Type B pancreatic cell (in vitro differentiated cells): Measurements from ENCODE around the gene PCDHGB2. TPM values are rescaled to one million over a fixed set of nuclear protein-coding genes. Genes with fewer than 3 reads are reported as not detected.
"Not testable (repeated sequence)": the region's sequence is repeated elsewhere in the genome, so short reads cannot be mapped to it uniquely, and the experiment has no call there.

Source experiments
- DNase-seq: peaks from one replicate; pipeline ENCODE4 v3.0.0; 2021; ENCODE audit warnings: mixed read lengths; ENCODE audit not compliant: unreplicated experiment; ENCODE audit errors: extremely low spot score
- H3K27ac Mint-ChIP-seq: 2 replicates; pipeline ENCODE4 v1.8.0; 2021; ENCODE audit warnings: mild to moderate bottlenecking, mixed read lengths
- H3K27me3 Mint-ChIP-seq: 2 replicates; pipeline ENCODE4 v1.8.0; 2021; ENCODE audit warnings: mixed read lengths
- H3K36me3 Mint-ChIP-seq: 2 replicates; pipeline ENCODE4 v1.8.0; 2021; ENCODE audit warnings: mixed read lengths
- H3K4me1 Mint-ChIP-seq: one replicate; pipeline ENCODE4 v1.8.0; 2021; ENCODE audit warnings: mixed read lengths; ENCODE audit not compliant: unreplicated experiment
- H3K4me3 Mint-ChIP-seq: 2 replicates; pipeline ENCODE4 v1.8.0; 2021; ENCODE audit warnings: mild to moderate bottlenecking, mixed read lengths
- H3K9me3 Mint-ChIP-seq: 2 replicates; pipeline ENCODE4 v1.8.0; 2021; ENCODE audit warnings: mixed read lengths
- CTCF ChIP-seq: fragments of 200-600 bp; sonication (generic); conservative IDR thresholded peaks from 2 replicates; pipeline ENCODE4 v1.5.0; 2021; ENCODE audit warnings: antibody characterized with exemption, mild to moderate bottlenecking
- total RNA-seq: library from RNA; stranded (reverse); gene quantifications from 2 replicates; pipeline ENCODE4 v1.2.1, GENCODE V29; 2021; ENCODE audit warnings: low replicate concordance

The PCDHGB2 gene
- total RNA-seq, 1 donor from 2014 or later: 0.94 TPM

GRCh38 chr5:141402553-141403243, 42.9 kb downstream of the PCDHGB2 start, which contains the start of gene PCDHGA9:
PCDHGA9 (plus strand) TSS chr5:141402778; CDS start chr5:141402953, 175 bp downstream.
- peak; percentile 58 for DNase-seq
- Mint-ChIP-seq H3K27me3 (no peaks in the 10 kb centered on the region), H3K4me1 (no peaks in the 10 kb centered on the region), H3K4me3 (no peak within 1 kb of the TSS), H3K27ac (no peak within 1 kb of the TSS), H3K9me3 (peaks cover 5% of the 10 kb centered on the region), H3K36me3 (peaks cover 12% of the 10 kb centered on the region)
- peak; percentile 48 for TF ChIP-seq CTCF

GRCh38 chr5:141403387-141403786, 43.6 kb downstream of the PCDHGB2 start:
- Mint-ChIP-seq H3K27ac (no peak overlapping the region), H3K9me3 (peaks cover 9% of the 10 kb centered on the region), H3K27me3 (peaks cover 2% of the 10 kb centered on the region), H3K4me3 (no peak overlapping the region), H3K36me3 (peaks cover 19% of the 10 kb centered on the region), H3K4me1 (peaks cover 3% of the 10 kb centered on the region)
- no peak for DNase-seq
- TF ChIP-seq CTCF: no peak

- peak; percentile 88 for DNase-seq
- not testable (repeated sequence) for H3K27me3 Mint-ChIP-seq
- peaks cover 36% of the 10 kb centered on the region for H3K36me3 Mint-ChIP-seq
Observed at GRCh38 chr5:141407790-141408505, 48.2 kb downstream of the PCDHGB2 start, which contains the start of gene PCDHGB6. PCDHGB6 (plus strand) TSS chr5:141408021; CDS start chr5:141408203, 182 bp downstream.

GRCh38 chr5:141409598-141410306, 50.0 kb downstream of the PCDHGB2 start:
- Mint-ChIP-seq H3K36me3 (peaks cover 50% of the 10 kb centered on the region), H3K27me3 (peaks cover 2% of the 10 kb centered on the region), H3K27ac (no peak overlapping the region), H3K9me3 (peaks cover 24% of the 10 kb centered on the region), H3K4me1 (peaks cover 15% of the 10 kb centered on the region), H3K4me3 (peak overlapping the region; percentile 97)
- no peak for TF ChIP-seq CTCF
- peak; percentile 62 for DNase-seq

More at GRCh38 chr5:141407790-141408505, 48.2 kb downstream of the PCDHGB2 start, which contains the start of gene PCDHGB6:
- Mint-ChIP-seq H3K9me3 (peaks cover 14% of the 10 kb centered on the region), H3K4me1 (peaks cover 11% of the 10 kb centered on the region), H3K27ac (peak within 1 kb of the TSS; percentile 52), H3K4me3 (peak within 1 kb of the TSS; percentile 97)
- peak; percentile 91 for TF ChIP-seq CTCF

- Mint-ChIP-seq H3K9me3 (peaks cover 24% of the 10 kb centered on the region), H3K4me3 (peak overlapping the region; percentile 77), H3K36me3 (peaks cover 58% of the 10 kb centered on the region), H3K4me1 (peaks cover 15% of the 10 kb centered on the region), H3K27me3 (peaks cover 2% of the 10 kb centered on the region), H3K27ac (no peak overlapping the region)
- no peak for TF ChIP-seq CTCF
- DNase-seq: no peak
Observed at GRCh38 chr5:141411575-141411974, 51.8 kb downstream of the PCDHGB2 start.
